Fibroblast of skin of abdomen (primary cell): Measurements from ENCODE around the gene CCR6.
"Not testable (repeated sequence)": the region's sequence is repeated elsewhere in the genome, so short reads cannot be mapped to it uniquely, and the experiment has no call there.

Source experiments
- DNase-seq: peaks from one replicate; pipeline ENCODE4 v3.0.0-alpha.2; 2013

CCR6 gene

GRCh38 chr6:167178896-167179655 lies 56.2 kb downstream of the CCR6 start:
- DNase-seq, result not testable (repeated sequence)

GRCh38 chr6:167180086-167180485 lies 57.2 kb downstream of the CCR6 start:
- DNase-seq, result not testable (repeated sequence)

DNA sequence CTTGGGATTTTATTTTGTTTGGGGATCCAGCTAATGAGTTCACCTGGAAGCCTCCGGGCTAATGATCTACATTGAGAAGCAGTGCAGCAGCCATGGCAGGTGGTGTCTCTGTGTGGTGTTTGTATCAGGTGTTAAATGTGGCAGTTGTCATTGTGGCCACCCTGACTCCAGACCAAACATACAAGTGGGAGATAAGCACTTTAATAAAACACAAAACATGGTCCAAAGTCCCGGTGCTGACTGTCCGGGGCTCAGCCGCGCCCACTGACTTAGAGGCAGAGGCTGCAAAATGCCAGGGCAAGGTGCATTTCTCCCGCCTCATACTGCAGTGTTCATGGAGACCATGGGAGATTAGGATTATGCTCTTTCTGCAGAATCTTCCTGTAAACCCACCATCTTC lies 58.5 kb downstream of the CCR6 start:
- not testable (repeated sequence) for DNase-seq

GRCh38 chr6:167182913-167183314 lies 60.0 kb downstream of the CCR6 start:
- DNase-seq, result not testable (repeated sequence)

- DNase-seq, result not testable (repeated sequence)
Measured at GRCh38 chr6:167185101-167185500, 62.2 kb downstream of the CCR6 start.

DNA sequence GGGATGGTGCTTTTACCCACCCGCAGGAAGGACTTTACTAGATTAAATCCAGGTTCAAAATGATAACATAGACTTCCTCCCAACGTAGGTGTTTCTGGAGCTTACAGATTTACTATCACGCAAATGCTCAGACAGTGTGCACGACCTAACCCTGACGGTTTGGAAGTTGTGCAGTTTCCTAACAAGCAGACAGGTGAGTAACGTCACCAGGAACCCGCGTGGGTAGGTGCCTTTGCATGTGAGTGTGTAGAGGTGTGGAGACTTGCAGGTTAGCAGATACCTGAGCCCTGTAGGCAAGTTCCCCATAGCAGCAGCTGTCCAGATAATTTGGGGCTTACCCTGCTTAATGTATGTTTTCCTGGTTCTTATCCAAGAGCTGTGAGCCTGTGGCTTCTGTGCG lies 64.4 kb downstream of the CCR6 start:
- DNase-seq, result not testable (repeated sequence)
